Erythroblast (primary cell): ENCODE data around the gene TCHH.

Experiments
- GATA1 ChIP-seq: IDR thresholded peaks from 2 replicates; pipeline ENCODE4 v1.6.1; 2011; ENCODE audit warnings: low read depth, mild to moderate bottlenecking, control low read depth, low read length, moderate library complexity
- POLR2A ChIP-seq: IDR thresholded peaks from 2 replicates; pipeline ENCODE4 v1.6.1; 2011; ENCODE audit warnings: mild to moderate bottlenecking, low read length

DNA sequence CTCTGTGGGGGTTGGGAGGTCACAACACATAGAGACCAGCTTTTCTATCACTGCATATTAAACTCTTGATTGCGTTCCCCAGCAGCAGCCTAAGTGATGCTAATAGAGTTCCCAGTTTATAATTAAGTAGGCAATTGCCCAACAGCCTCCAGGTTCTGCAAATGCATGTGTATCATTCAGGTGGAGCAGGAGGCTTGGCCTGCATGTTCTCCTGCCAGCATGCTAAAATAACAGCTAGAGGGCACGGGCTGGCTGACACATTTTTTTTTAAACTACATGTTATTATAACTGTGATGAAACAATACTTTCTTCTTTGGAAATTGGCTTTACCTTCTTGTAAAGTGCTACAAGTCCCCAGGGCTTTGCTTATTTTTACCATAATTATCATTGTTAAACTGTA lies 10.4 kb downstream of the TCHH start:
- TF ChIP-seq POLR2A = no peak
- TF ChIP-seq GATA1 = no peak
